ENCODE measurements around the gene FLT1.

Gene FLT1

GRCh38 chr13:28526876-28527275 is 31.9 kb upstream of the FLT1 start:
- no peak for DNase-seq

- DNase-seq: no peak
Observed at GRCh38 chr13:28522871-28523270, 27.9 kb upstream of the FLT1 start.

- DNase-seq: no peak
Observed at GRCh38 chr13:28513745-28514144, 18.8 kb upstream of the FLT1 start.

- DNase-seq: no peak
Observed at GRCh38 chr13:28510542-28510941, 15.6 kb upstream of the FLT1 start.

GRCh38 chr13:28510066-28510465 is 15.1 kb upstream of the FLT1 start:
- DNase-seq: no peak

GRCh38 chr13:28505543-28506135 is 10.7 kb upstream of the FLT1 start:
- DNase-seq: no peak

- no peak for DNase-seq
Observed at GRCh38 chr13:28503182-28503967, 8.4 kb upstream of the FLT1 start.

GRCh38 chr13:28501547-28501946 is 6.6 kb upstream of the FLT1 start:
- DNase-seq: no peak

GRCh38 chr13:28499609-28500008 is 4.7 kb upstream of the FLT1 start:
- no peak for DNase-seq

GRCh38 chr13:28498481-28499115 is 3.7 kb upstream of the FLT1 start:
- DNase-seq: no peak

- no peak for DNase-seq
Observed at GRCh38 chr13:28497143-28497876, 2.4 kb upstream of the FLT1 start.

- no peak for DNase-seq
Observed at GRCh38 chr13:28496188-28496564, 1.2 kb upstream of the FLT1 start.

GRCh38 chr13:28495538-28496187 is 735 bp upstream of the FLT1 start:
- no peak for DNase-seq

- DNase-seq: no peak
Observed at GRCh38 chr13:28494504-28494777, 487 bp downstream of the FLT1 start.

GRCh38 chr13:28493740-28494503 is 1.0 kb downstream of the FLT1 start:
- no peak for DNase-seq

- DNase-seq: peak; percentile 48
Observed at GRCh38 chr13:28492569-28493367, 2.2 kb downstream of the FLT1 start.

- no peak for DNase-seq
Observed at GRCh38 chr13:28490061-28490460, 4.9 kb downstream of the FLT1 start.

GRCh38 chr13:28489524-28489931 is 5.4 kb downstream of the FLT1 start:
- DNase-seq: no peak

GRCh38 chr13:28488376-28489005 is 6.4 kb downstream of the FLT1 start:
- DNase-seq: no peak

GRCh38 chr13:28485996-28486543 is 8.9 kb downstream of the FLT1 start:
- no peak for DNase-seq

- DNase-seq: no peak
Observed at GRCh38 chr13:28485551-28485950, 9.4 kb downstream of the FLT1 start.

Data from CD4-positive, alpha-beta T cell treated with Interleukin-15 for 1 hour (primary cell).